Chondrocyte (in vitro differentiated cells): ENCODE measurements around the gene TMEM222. TPM values are rescaled to one million over a fixed set of nuclear protein-coding genes. Genes with fewer than 3 reads are reported as not detected.
"Not testable (repeated sequence)": the region's sequence is repeated elsewhere in the genome, so short reads cannot be mapped to it uniquely, and the experiment has no call there.

ENCODE experiments used
- DNase-seq: peaks from one replicate; pipeline ENCODE4 v3.0.0; 2021; ENCODE audit warnings: mixed read lengths, low spot score
- H3K27ac Mint-ChIP-seq: one replicate; pipeline ENCODE4 v1.8.0; 2021; ENCODE audit warnings: mild to moderate bottlenecking, moderate library complexity, mixed read lengths; ENCODE audit not compliant: unreplicated experiment
- H3K27me3 Mint-ChIP-seq: 2 replicates; pipeline ENCODE4 v1.8.0; 2021; ENCODE audit warnings: low read depth, mixed read lengths
- H3K36me3 Mint-ChIP-seq: 2 replicates; pipeline ENCODE4 v1.8.0; 2021; ENCODE audit warnings: low read depth, mixed read lengths
- H3K4me1 Mint-ChIP-seq: 2 replicates; pipeline ENCODE4 v1.8.0; 2021; ENCODE audit warnings: low read depth, mild to moderate bottlenecking, mixed read lengths
- H3K4me3 Mint-ChIP-seq: one replicate; pipeline ENCODE4 v1.8.0; 2021; ENCODE audit warnings: mild to moderate bottlenecking, moderate library complexity, mixed read lengths; ENCODE audit not compliant: unreplicated experiment
- H3K9me3 Mint-ChIP-seq: 2 replicates; pipeline ENCODE4 v1.8.0; 2021; ENCODE audit warnings: low read depth, mixed read lengths
- CTCF ChIP-seq: fragments of 200-600 bp; sonication (generic); IDR thresholded peaks from 2 replicates; pipeline ENCODE4 v1.5.0; 2021; ENCODE audit warnings: antibody characterized with exemption, mild to moderate bottlenecking, moderate library complexity
- total RNA-seq: library from RNA; stranded (reverse); gene quantifications from 3 replicates; pipeline ENCODE4 v1.2.1, GENCODE V29; 2021

The TMEM222 gene
- total RNA-seq, 1 donor from 2014 or later: 34.6 TPM

GRCh38 chr1:27381969-27382762 is 60.2 kb downstream of the TMEM222 start:
- no peak for TF ChIP-seq CTCF
- H3K27ac Mint-ChIP-seq: no peak overlapping the region
- H3K4me3 Mint-ChIP-seq: no peak overlapping the region
- no peak for DNase-seq
- H3K4me1 Mint-ChIP-seq: no peaks in the 10 kb centered on the region
- no peaks in the 10 kb centered on the region for H3K9me3 Mint-ChIP-seq
- no peaks in the 10 kb centered on the region for H3K36me3 Mint-ChIP-seq
- H3K27me3 Mint-ChIP-seq: peaks cover 15% of the 10 kb centered on the region

GRCh38 chr1:27383039-27383605 is 61.2 kb downstream of the TMEM222 start, which contains the start of gene CD164L2:
TSS of gene CD164L2 (minus strand) at chr1:27383333. CDS start at chr1:27383239, 94 bp downstream.
- H3K27me3 Mint-ChIP-seq: peaks cover 15% of the 10 kb centered on the region
- TF ChIP-seq CTCF: no peak
- no peak for DNase-seq
- no peak within 1 kb of the TSS for H3K27ac Mint-ChIP-seq
- no peaks in the 10 kb centered on the region for H3K4me1 Mint-ChIP-seq
- no peaks in the 10 kb centered on the region for H3K9me3 Mint-ChIP-seq
- no peaks in the 10 kb centered on the region for H3K36me3 Mint-ChIP-seq
- H3K4me3 Mint-ChIP-seq: no peak within 1 kb of the TSS

GRCh38 chr1:27383661-27384060 is 61.7 kb downstream of the TMEM222 start:
- DNase-seq: no peak
- no peak overlapping the region for H3K4me3 Mint-ChIP-seq
- no peaks in the 10 kb centered on the region for H3K4me1 Mint-ChIP-seq
- H3K36me3 Mint-ChIP-seq: no peaks in the 10 kb centered on the region
- H3K27me3 Mint-ChIP-seq: peaks cover 17% of the 10 kb centered on the region
- H3K9me3 Mint-ChIP-seq: no peaks in the 10 kb centered on the region
- no peak overlapping the region for H3K27ac Mint-ChIP-seq
- TF ChIP-seq CTCF: no peak

- not testable (repeated sequence) for H3K4me3 Mint-ChIP-seq
- peaks cover 18% of the 10 kb centered on the region for H3K27me3 Mint-ChIP-seq
These were observed 62.8 kb downstream of the TMEM222 start for GRCh38 chr1:27384797-27385196.

More at GRCh38 chr1:27384797-27385196, 62.8 kb downstream of the TMEM222 start:
- H3K4me1 Mint-ChIP-seq, H3K9me3 Mint-ChIP-seq, H3K36me3 Mint-ChIP-seq, H3K27ac Mint-ChIP-seq, DNase-seq: not testable (repeated sequence)

Other genes starting within 250 kb of the TMEM222 start
- 53.9 to 55.4 TPM (median 54.6 TPM) in 3 replicates for gene SLC9A1, start 167.0 kb upstream of the TMEM222 start, total RNA-seq
- 30.8 to 32.4 TPM (median 31.2 TPM) in 3 replicates for gene WDTC1, start 87.5 kb upstream of the TMEM222 start, total RNA-seq
- gene SYTL1, start 19.9 kb downstream of the TMEM222 start, total RNA-seq: 0.82 to 1.2 TPM (median 0.85 TPM) in 3 replicates
- gene MAP3K6, start 44.8 kb downstream of the TMEM222 start, total RNA-seq: 42.0 to 54.0 TPM (median 50.3 TPM) in 3 replicates
- not detected in 3 replicates for gene FCN3, start 52.7 kb downstream of the TMEM222 start, total RNA-seq
- gene CD164L2, start 61.2 kb downstream of the TMEM222 start, total RNA-seq: not detected in 3 replicates
- 0.26 to 0.56 TPM (median 0.32 TPM) in 3 replicates for gene GPR3, start 70.5 kb downstream of the TMEM222 start, total RNA-seq
- 114 to 136 TPM (median 128 TPM) in 3 replicates for gene WASF2, start 168.0 kb downstream of the TMEM222 start, total RNA-seq